ENCODE results near the gene UPF3A. TPM values are rescaled to one million over a fixed set of nuclear protein-coding genes. Genes with fewer than 3 reads are reported as not detected.

Gene UPF3A
- total RNA-seq, 2 donors from 2014 or later = 14.1 to 20.7 TPM

- H3K4me3 ChIP-seq = no peak overlapping the region
- peaks cover 6% of the 10 kb centered on the region for H3K36me3 ChIP-seq
- TF ChIP-seq CTCF (IDR thresholded peaks at IDR 0.05) = no peak
- no peak overlapping the region for H3K27ac ChIP-seq
- no peak for DNase-seq (ENCODE audit: low spot score)
- H3K27me3 ChIP-seq = no peaks in the 10 kb centered on the region
- H3K4me1 ChIP-seq = peaks cover 0 to 25% of the 10 kb centered on the region in 2 donors
- no peaks in the 10 kb centered on the region for H3K9me3 ChIP-seq
Measured at GRCh38 chr13:114279146-114279545, 2.3 kb upstream of the UPF3A start.

- Histone ChIP-seq H3K36me3 (no peaks in the 10 kb centered on the region), H3K4me1 (peaks cover 0 to 25% of the 10 kb centered on the region in 2 donors), H3K4me3 (no peak overlapping the region), H3K27me3 (no peaks in the 10 kb centered on the region), H3K27ac (peak overlapping the region in 1 of 2 donors; percentile 99), H3K9me3 (no peaks in the 10 kb centered on the region)
- TF ChIP-seq CTCF (IDR thresholded peaks at IDR 0.05) = no peak
- DNase-seq (ENCODE audit: low spot score) = no peak
Measured at GRCh38 chr13:114279758-114280355, 1.5 kb upstream of the UPF3A start.

- Histone ChIP-seq H3K27me3 (no peaks in the 10 kb centered on the region), H3K9me3 (no peaks in the 10 kb centered on the region), H3K27ac (peak overlapping the region; percentile 97 to 99), H3K4me3 (peak overlapping the region; percentile 71 to 73), H3K4me1 (peaks cover 0 to 25% of the 10 kb centered on the region in 2 donors), H3K36me3 (peaks cover 7% of the 10 kb centered on the region)
- peak; percentile 59 for DNase-seq (ENCODE audit: low spot score)
- TF ChIP-seq CTCF (IDR thresholded peaks at IDR 0.05) = no peak
Measured at GRCh38 chr13:114282041-114282670, 755 bp downstream of the UPF3A start.

GRCh38 chr13:114283576-114283975 lies 2.2 kb downstream of the UPF3A start:
- DNase-seq (ENCODE audit: low spot score) = no peak
- H3K36me3 ChIP-seq = peaks cover 13% of the 10 kb centered on the region
- no peaks in the 10 kb centered on the region for H3K9me3 ChIP-seq
- TF ChIP-seq CTCF (IDR thresholded peaks at IDR 0.05) = no peak
- H3K4me3 ChIP-seq = no peak overlapping the region
- H3K4me1 ChIP-seq = peaks cover 0 to 25% of the 10 kb centered on the region in 2 donors
- H3K27ac ChIP-seq = no peak overlapping the region
- H3K27me3 ChIP-seq = no peaks in the 10 kb centered on the region

GRCh38 chr13:114284680-114285079 lies 3.3 kb downstream of the UPF3A start:
- Histone ChIP-seq H3K36me3 (peaks cover 13% of the 10 kb centered on the region), H3K4me3 (no peak overlapping the region), H3K4me1 (peaks cover 0 to 25% of the 10 kb centered on the region in 2 donors), H3K9me3 (no peaks in the 10 kb centered on the region), H3K27me3 (no peaks in the 10 kb centered on the region), H3K27ac (no peak overlapping the region)
- TF ChIP-seq CTCF (IDR thresholded peaks at IDR 0.05) = no peak
- DNase-seq (ENCODE audit: low spot score) = no peak
